Neural crest cell (in vitro differentiated cells): ENCODE results near the gene SLC35B1. TPM values are rescaled to one million over a fixed set of nuclear protein-coding genes. Genes with fewer than 3 reads are reported as not detected.

ENCODE experiments used
- DNase-seq: peaks from one replicate; pipeline ENCODE4 v3.0.0; 2021; ENCODE audit warnings: low read depth, mixed read lengths, low spot score
- H3K27ac Mint-ChIP-seq: one replicate; pipeline ENCODE4 v1.8.0; 2021; ENCODE audit warnings: mild to moderate bottlenecking, mixed read lengths; ENCODE audit not compliant: unreplicated experiment
- H3K27me3 Mint-ChIP-seq: 2 replicates; pipeline ENCODE4 v1.8.0; 2021; ENCODE audit warnings: low read depth, mild to moderate bottlenecking, mixed read lengths
- H3K36me3 Mint-ChIP-seq: 2 replicates; pipeline ENCODE4 v1.8.0; 2021; ENCODE audit warnings: low read depth, mild to moderate bottlenecking, mixed read lengths
- H3K4me1 Mint-ChIP-seq: 2 replicates; pipeline ENCODE4 v1.8.0; 2021; ENCODE audit warnings: mixed read lengths
- H3K4me3 Mint-ChIP-seq: one replicate; pipeline ENCODE4 v1.8.0; 2021; ENCODE audit warnings: mild to moderate bottlenecking, mixed read lengths
- H3K9me3 Mint-ChIP-seq: 2 replicates; pipeline ENCODE4 v1.8.0; 2021; ENCODE audit warnings: mixed read lengths
- total RNA-seq: library from RNA; stranded (reverse); gene quantifications from 2 replicates; pipeline ENCODE4 v1.2.1, GENCODE V29; 2021
- TF ChIP-seq, protein P1 (sequence below): fragments of 200-600 bp; sonication (generic); conservative IDR thresholded peaks from 2 replicates; pipeline ENCODE4 v1.5.0; 2021; ENCODE audit warnings: antibody characterized with exemption, mild to moderate bottlenecking

Gene SLC35B1
- total RNA-seq, 1 donor from 2014 or later: 89.6 TPM

DNA sequence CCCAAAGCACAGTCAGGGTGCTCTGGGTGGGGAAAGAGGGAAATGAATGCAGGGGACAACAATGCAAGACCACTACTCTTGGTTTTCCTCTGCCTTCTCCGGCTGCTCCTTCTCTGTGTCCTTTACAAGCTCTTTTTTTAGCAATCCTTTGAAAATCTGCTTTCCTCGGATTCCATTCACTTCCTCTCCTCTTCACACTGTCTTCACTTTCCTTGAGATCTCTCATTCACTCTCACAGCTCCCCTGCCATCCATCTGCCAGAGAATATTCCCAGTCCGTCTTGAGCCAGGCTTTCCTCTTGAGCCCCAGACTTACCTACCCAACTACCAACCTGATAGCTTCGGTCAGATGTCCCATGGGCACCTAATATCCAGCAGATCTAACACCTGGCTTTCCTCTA lies 18.9 kb downstream of the SLC35B1 start:
- no peak for DNase-seq
- H3K9me3 Mint-ChIP-seq: no peaks in the 10 kb centered on the region
- no peak overlapping the region for H3K4me3 Mint-ChIP-seq
- peaks cover 6% of the 10 kb centered on the region for H3K27me3 Mint-ChIP-seq
- H3K27ac Mint-ChIP-seq: peak overlapping the region; percentile 52
- H3K36me3 Mint-ChIP-seq: no peaks in the 10 kb centered on the region
- TF ChIP-seq, protein P1, sequence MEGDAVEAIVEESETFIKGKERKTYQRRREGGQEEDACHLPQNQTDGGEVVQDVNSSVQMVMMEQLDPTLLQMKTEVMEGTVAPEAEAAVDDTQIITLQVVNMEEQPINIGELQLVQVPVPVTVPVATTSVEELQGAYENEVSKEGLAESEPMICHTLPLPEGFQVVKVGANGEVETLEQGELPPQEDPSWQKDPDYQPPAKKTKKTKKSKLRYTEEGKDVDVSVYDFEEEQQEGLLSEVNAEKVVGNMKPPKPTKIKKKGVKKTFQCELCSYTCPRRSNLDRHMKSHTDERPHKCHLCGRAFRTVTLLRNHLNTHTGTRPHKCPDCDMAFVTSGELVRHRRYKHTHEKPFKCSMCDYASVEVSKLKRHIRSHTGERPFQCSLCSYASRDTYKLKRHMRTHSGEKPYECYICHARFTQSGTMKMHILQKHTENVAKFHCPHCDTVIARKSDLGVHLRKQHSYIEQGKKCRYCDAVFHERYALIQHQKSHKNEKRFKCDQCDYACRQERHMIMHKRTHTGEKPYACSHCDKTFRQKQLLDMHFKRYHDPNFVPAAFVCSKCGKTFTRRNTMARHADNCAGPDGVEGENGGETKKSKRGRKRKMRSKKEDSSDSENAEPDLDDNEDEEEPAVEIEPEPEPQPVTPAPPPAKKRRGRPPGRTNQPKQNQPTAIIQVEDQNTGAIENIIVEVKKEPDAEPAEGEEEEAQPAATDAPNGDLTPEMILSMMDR: no peak
- H3K4me1 Mint-ChIP-seq: peaks cover 13% of the 10 kb centered on the region

DNA sequence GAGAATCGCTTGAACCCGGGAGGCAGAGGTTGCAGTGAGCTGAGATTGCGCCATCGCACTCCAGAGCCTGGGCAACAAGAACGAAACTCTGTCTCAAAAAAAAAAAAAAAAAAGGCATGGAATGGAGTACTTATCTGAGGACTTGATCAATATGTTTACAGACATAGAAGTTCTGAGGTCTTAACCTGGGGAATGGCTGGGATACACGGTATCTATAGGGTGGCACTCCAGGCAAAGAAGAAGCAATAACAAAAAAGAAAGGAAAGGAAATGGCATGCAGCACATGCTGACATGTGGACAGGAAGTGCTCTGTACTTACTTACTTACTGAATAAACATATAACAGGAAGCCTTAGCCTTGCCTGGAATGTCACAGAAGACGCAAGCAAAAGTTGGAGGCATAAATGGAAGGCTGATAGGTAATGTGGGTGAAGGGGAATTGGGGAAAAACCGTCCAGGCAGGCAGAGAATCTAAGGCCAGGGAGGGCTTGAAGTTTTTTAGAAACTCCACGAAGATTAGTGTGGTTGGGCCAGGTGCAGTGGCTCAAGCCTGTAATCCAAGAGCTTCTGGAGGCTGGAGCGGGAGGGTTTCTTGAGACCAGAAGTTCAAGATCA lies 19.8 kb downstream of the SLC35B1 start:
- Mint-ChIP-seq H3K9me3 (no peaks in the 10 kb centered on the region), H3K4me3 (no peak overlapping the region), H3K4me1 (peaks cover 13% of the 10 kb centered on the region), H3K36me3 (no peaks in the 10 kb centered on the region), H3K27ac (peak overlapping the region; percentile 0), H3K27me3 (peaks cover 6% of the 10 kb centered on the region)
- TF ChIP-seq, protein P1: no peak
- no peak for DNase-seq

DNA sequence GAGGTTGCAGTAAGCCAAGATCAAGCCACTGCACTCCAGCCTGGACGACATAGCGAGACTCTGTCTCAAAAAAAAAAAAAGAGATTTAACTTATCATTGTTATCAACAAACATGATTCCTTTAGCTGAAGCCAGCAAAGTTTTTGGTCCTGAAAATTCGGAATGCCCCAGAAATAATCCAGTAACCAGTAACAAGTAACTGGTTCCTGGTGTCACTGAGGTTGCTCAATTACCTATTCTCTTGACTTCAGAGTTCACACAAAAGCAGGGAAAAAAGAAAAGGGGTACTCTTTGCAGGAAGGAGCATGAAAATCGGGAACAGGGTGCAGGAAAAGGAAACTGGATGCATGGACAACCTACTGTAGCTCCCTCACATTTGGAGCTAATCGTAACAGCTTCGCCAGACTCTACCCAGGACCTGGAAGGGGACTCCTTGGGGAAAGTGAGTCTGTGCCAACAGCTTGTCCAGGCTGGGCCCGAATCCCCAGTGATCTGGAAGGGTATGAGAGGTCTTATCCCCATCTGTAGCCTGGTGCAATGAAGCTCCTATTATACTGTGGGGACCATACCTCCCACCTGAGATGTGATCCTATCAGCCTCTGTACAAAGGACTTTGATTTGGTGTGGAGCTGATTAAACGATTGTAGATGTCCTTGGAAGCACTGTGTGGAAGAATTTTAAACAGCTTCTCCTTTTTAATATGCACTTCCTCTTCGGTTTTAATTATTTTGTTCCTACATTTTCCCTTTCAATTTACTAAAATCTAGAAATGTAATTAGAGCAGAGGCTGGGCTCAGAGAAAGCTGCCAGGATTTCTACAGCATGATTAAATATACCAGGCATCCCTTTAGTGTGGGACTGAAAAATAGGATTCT lies 26.4 kb downstream of the SLC35B1 start:
- peaks cover 17% of the 10 kb centered on the region for H3K4me1 Mint-ChIP-seq
- H3K4me3 Mint-ChIP-seq: no peak overlapping the region
- peaks cover 23% of the 10 kb centered on the region for H3K27me3 Mint-ChIP-seq
- DNase-seq: no peak
- peaks cover 6% of the 10 kb centered on the region for H3K9me3 Mint-ChIP-seq
- H3K36me3 Mint-ChIP-seq: peaks cover 3% of the 10 kb centered on the region
- no peak overlapping the region for H3K27ac Mint-ChIP-seq
- TF ChIP-seq, protein P1: no peak

DNA sequence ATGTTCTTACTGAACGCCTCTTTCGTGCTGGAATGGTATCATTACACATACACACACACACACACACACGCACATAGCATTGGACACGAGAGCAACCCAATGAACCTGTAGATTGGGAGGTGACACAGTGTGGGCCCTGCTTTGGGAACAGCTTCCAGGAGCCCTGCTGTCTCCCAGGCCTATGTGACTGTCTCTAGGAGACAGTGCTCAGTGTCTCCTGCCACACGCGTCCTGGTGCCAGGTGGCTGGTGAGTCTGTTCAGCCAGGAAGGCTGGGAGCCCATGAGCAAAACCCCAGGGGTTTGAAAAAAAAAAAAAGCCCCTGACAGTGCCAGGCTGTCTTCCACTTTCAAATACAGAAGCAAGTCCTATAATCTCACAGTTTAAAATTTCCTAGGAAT lies 27.4 kb downstream of the SLC35B1 start:
- Mint-ChIP-seq H3K36me3 (peaks cover 3% of the 10 kb centered on the region), H3K27ac (no peak overlapping the region), H3K9me3 (peaks cover 6% of the 10 kb centered on the region), H3K4me3 (no peak overlapping the region), H3K27me3 (peaks cover 23% of the 10 kb centered on the region), H3K4me1 (peaks cover 27% of the 10 kb centered on the region)
- TF ChIP-seq, protein P1: no peak
- DNase-seq: no peak

DNA sequence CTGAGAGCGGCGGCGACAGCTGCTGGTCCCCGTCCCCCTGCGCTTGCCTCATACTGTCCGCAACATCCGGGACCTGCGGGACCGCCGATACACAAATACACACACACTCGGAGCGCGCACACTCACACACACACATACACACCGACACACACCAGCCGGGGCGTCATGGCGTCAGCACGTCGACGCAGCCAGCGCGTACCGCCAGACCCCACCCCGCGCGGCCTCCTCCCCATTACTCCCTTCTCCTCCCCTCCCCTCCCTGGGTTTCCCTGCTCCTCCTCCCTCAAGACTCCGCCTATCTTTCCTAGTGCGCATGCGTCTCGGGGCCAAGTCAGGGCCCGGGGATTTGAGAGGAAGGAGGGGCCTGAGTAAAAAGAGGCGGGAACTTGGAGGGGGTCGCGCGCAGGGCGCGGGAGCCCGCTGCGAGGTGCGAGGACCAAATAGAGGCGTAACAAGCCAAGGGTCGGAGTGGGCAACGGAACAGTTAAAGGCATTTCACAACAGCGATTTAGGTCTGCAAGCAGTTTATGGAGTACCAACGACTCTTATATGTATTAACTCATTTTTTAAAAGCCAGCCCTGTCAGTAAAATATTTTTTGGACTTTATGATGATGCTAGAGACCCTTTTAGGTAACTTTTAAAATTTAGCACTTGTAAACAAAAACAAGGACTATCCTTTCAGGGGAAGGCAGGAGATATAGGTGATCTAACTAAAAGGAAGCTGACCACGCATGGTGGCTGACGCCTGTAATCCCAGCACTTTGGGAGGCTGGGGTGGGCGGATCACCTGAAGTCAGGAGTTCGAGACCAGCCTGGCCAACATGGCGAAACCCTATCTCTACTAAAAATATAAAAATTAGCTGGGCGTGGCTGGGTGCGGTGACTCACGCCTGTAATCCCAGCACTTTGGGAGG lies 29.6 kb downstream of the SLC35B1 start, which contains the start of gene SPOP:
Gene SPOP (minus strand): TSS at position 165 of the 915 bp plus-strand sequence. CDS start 55,287 bp downstream, outside the sequence.
- Mint-ChIP-seq H3K36me3 (peaks cover 5% of the 10 kb centered on the region), H3K9me3 (peaks cover 6% of the 10 kb centered on the region), H3K4me3 (peak within 1 kb of the TSS; percentile 97), H3K27ac (peak within 1 kb of the TSS; percentile 98), H3K27me3 (peaks cover 23% of the 10 kb centered on the region), H3K4me1 (peaks cover 40% of the 10 kb centered on the region)
- DNase-seq: peak; percentile 98
- TF ChIP-seq, protein P1: no peak
